ENCODE measurements around the gene RAB4A. TPM values are rescaled to one million over a fixed set of nuclear protein-coding genes. Genes with fewer than 3 reads are reported as not detected.

Gene RAB4A
- total RNA-seq, 1 experiment from 2014 or later: 98.9 TPM

- Mint-ChIP-seq H3K4me1 (ENCODE audit: low read depth, unreplicated experiment) (peaks cover 16% of the 10 kb centered on the region), H3K27me3 (ENCODE audit: insufficient read depth, unreplicated experiment) (no peaks in the 10 kb centered on the region), H3K27ac (ENCODE audit: unreplicated experiment) (no peak overlapping the region), H3K9me3 (ENCODE audit: unreplicated experiment) (no peaks in the 10 kb centered on the region), H3K36me3 (ENCODE audit: insufficient read depth, unreplicated experiment) (no peaks in the 10 kb centered on the region), H3K4me3 (ENCODE audit: unreplicated experiment) (no peak overlapping the region)
- CTCF ChIA-PET: interaction anchor here (0.6 to 1.1 kb wide), 2 partner anchors 36 to 67 kb away, joined by 3 to 4 read pairs; no protein-coding TSS in a partner anchor
- no peaks in the 10 kb centered on the region for H3K9me3 ChIP-seq
- H3K4me3 ChIP-seq (ENCODE audit: low read depth, low read length): no peak overlapping the region
- intact Hi-C loops (cut with micrococcal nuclease; ENCODE audit: unreplicated experiment): loop anchor here (5.0 to 10.0 kb wide), 4 partner anchors 129 to 386 kb away; no protein-coding TSS in a partner anchor
- DNase-seq: peak; percentile 52 to 61
- H3K4me1 ChIP-seq: peaks cover 60% of the 10 kb centered on the region
- H3K27me3 ChIP-seq (replicated peaks; ENCODE audit: control insufficient read depth, insufficient read depth, low read length): no peaks in the 10 kb centered on the region
- no peak for TF ChIP-seq CTCF (IDR thresholded peaks at IDR 0.05; ENCODE audit: insufficient read depth in 1 of 2, low read depth in 1 of 2, low read length in 1 of 2, severe bottlenecking in 1 of 2, unreplicated experiment in 1 of 2)
- no peaks in the 10 kb centered on the region for H3K36me3 ChIP-seq (ENCODE audit: control insufficient read depth, insufficient read depth, low read length)
- BruUV-seq (replicated peaks): no TSS peak
- POLR2A ChIA-PET: no interaction called here
Measured at GRCh38 chr1:229223498-229223897, 47.4 kb upstream of the RAB4A start.

GRCh38 chr1:229224308-229224707, 46.6 kb upstream of the RAB4A start:
- POLR2A ChIA-PET: no interaction called here
- no peak overlapping the region for H3K4me3 ChIP-seq (ENCODE audit: low read depth, low read length)
- TF ChIP-seq CTCF (IDR thresholded peaks at IDR 0.05; ENCODE audit: insufficient read depth in 1 of 2, low read depth in 1 of 2, low read length in 1 of 2, severe bottlenecking in 1 of 2, unreplicated experiment in 1 of 2): no peak
- CTCF ChIA-PET: interaction anchor here (0.6 to 1.1 kb wide), 2 partner anchors 35 to 68 kb away, joined by 3 to 4 read pairs; no protein-coding TSS in a partner anchor
- Mint-ChIP-seq H3K4me3 (ENCODE audit: unreplicated experiment) (no peak overlapping the region), H3K27ac (ENCODE audit: unreplicated experiment) (no peak overlapping the region), H3K4me1 (ENCODE audit: low read depth, unreplicated experiment) (peaks cover 17% of the 10 kb centered on the region), H3K9me3 (ENCODE audit: unreplicated experiment) (no peaks in the 10 kb centered on the region), H3K27me3 (ENCODE audit: insufficient read depth, unreplicated experiment) (no peaks in the 10 kb centered on the region), H3K36me3 (ENCODE audit: insufficient read depth, unreplicated experiment) (no peaks in the 10 kb centered on the region)
- no peaks in the 10 kb centered on the region for H3K36me3 ChIP-seq (ENCODE audit: control insufficient read depth, insufficient read depth, low read length)
- BruUV-seq (replicated peaks): no TSS peak
- intact Hi-C loops (cut with micrococcal nuclease; ENCODE audit: unreplicated experiment): loop anchor here (5.0 to 10.0 kb wide), 4 partner anchors 130 to 387 kb away; no protein-coding TSS in a partner anchor
- H3K4me1 ChIP-seq: peaks cover 63% of the 10 kb centered on the region
- no peaks in the 10 kb centered on the region for H3K9me3 ChIP-seq
- no peaks in the 10 kb centered on the region for H3K27me3 ChIP-seq (replicated peaks; ENCODE audit: control insufficient read depth, insufficient read depth, low read length)
- DNase-seq: no peak

- CTCF ChIA-PET: no interaction called here
- no peaks in the 10 kb centered on the region for H3K36me3 Mint-ChIP-seq (ENCODE audit: insufficient read depth, unreplicated experiment)
- intact Hi-C loops (cut with micrococcal nuclease; ENCODE audit: unreplicated experiment): loop anchor here (5.0 to 10.0 kb wide), 4 partner anchors 68 to 361 kb away; no protein-coding TSS in a partner anchor
- H3K4me1 Mint-ChIP-seq (ENCODE audit: low read depth, unreplicated experiment): peaks cover 28% of the 10 kb centered on the region
- H3K36me3 ChIP-seq (ENCODE audit: control insufficient read depth, insufficient read depth, low read length): no peaks in the 10 kb centered on the region
- no peaks in the 10 kb centered on the region for H3K27me3 ChIP-seq (replicated peaks; ENCODE audit: control insufficient read depth, insufficient read depth, low read length)
- H3K27ac Mint-ChIP-seq (ENCODE audit: unreplicated experiment): no peak overlapping the region
- H3K4me1 ChIP-seq: peaks cover 71% of the 10 kb centered on the region
- no peaks in the 10 kb centered on the region for H3K9me3 Mint-ChIP-seq (ENCODE audit: unreplicated experiment)
- H3K4me3 Mint-ChIP-seq (ENCODE audit: unreplicated experiment): no peak overlapping the region
- peak; percentile 35 to 83 for DNase-seq
- no peaks in the 10 kb centered on the region for H3K9me3 ChIP-seq
- H3K4me3 ChIP-seq (ENCODE audit: low read depth, low read length): no peak overlapping the region
- H3K27me3 Mint-ChIP-seq (ENCODE audit: insufficient read depth, unreplicated experiment): no peaks in the 10 kb centered on the region
- TF ChIP-seq CTCF (IDR thresholded peaks at IDR 0.05; ENCODE audit: insufficient read depth in 1 of 2, low read depth in 1 of 2, low read length in 1 of 2, severe bottlenecking in 1 of 2, unreplicated experiment in 1 of 2): no peak
- no TSS peak for BruUV-seq (replicated peaks)
- POLR2A ChIA-PET: no interaction called here
Measured at GRCh38 chr1:229225331-229225782, 45.6 kb upstream of the RAB4A start.
